NK-92 (cell line): ENCODE data around the gene ZNF70.

ENCODE experiments used
- DNase-seq: peaks from one replicate; lab custom pipeline; 2025; ENCODE audit not compliant: unreplicated experiment; lab: John Stamatoyannopoulos, UW

The ZNF70 gene

GRCh38 chr22:23750714-23751440 lies at the start of gene ZNF70:
Gene ZNF70, minus strand, starts transcription at chr22:23751112. Its CDS starts 5,972 bp downstream, at chr22:23745140.
- peak; percentile 11 for DNase-seq

- no peak for DNase-seq
Measured at GRCh38 chr22:23796461-23796860, 45.5 kb upstream of the ZNF70 start.

GRCh38 chr22:23793326-23793725 lies 42.4 kb upstream of the ZNF70 start:
- no peak for DNase-seq

GRCh38 chr22:23791738-23792645 lies 41.1 kb upstream of the ZNF70 start:
- DNase-seq, result no peak

GRCh38 chr22:23790819-23791737 lies 40.2 kb upstream of the ZNF70 start:
- DNase-seq, result no peak

GRCh38 chr22:23789638-23790037 lies 38.7 kb upstream of the ZNF70 start:
- DNase-seq, result no peak

GRCh38 chr22:23789121-23789520 lies 38.2 kb upstream of the ZNF70 start:
- DNase-seq, result no peak

- DNase-seq, result no peak
Measured at GRCh38 chr22:23787910-23788309, 37.0 kb upstream of the ZNF70 start.

GRCh38 chr22:23787600-23787896 lies 36.6 kb upstream of the ZNF70 start:
- DNase-seq, result no peak

GRCh38 chr22:23786752-23787599 lies 36.1 kb upstream of the ZNF70 start, which contains the start of gene SMARCB1:
Gene SMARCB1, plus strand, starts transcription at chr22:23786966. Its CDS starts 204 bp downstream, at chr22:23787170.
- DNase-seq, result no peak

GRCh38 chr22:23786261-23786710 lies 35.4 kb upstream of the ZNF70 start:
- no peak for DNase-seq

- DNase-seq, result no peak
Measured at GRCh38 chr22:23784215-23784732, 33.4 kb upstream of the ZNF70 start.

- no peak for DNase-seq
Measured at GRCh38 chr22:23783265-23784150, 32.6 kb upstream of the ZNF70 start.

- DNase-seq, result no peak
Measured at GRCh38 chr22:23782703-23783102, 31.8 kb upstream of the ZNF70 start.

- no peak for DNase-seq
Measured at GRCh38 chr22:23782252-23782651, 31.3 kb upstream of the ZNF70 start.

- DNase-seq, result no peak
Measured at GRCh38 chr22:23781511-23782183, 30.7 kb upstream of the ZNF70 start.

GRCh38 chr22:23781065-23781464 lies 30.2 kb upstream of the ZNF70 start:
- DNase-seq, result no peak

GRCh38 chr22:23780146-23780748 lies 29.3 kb upstream of the ZNF70 start:
- DNase-seq, result no peak
